ENCODE measurements around the gene PTPRM.

The PTPRM gene

GRCh38 chr18:8397034-8397433 is 829.9 kb downstream of the PTPRM start:
- DNase-seq (ENCODE audit: low spot score), result no peak

- DNase-seq (ENCODE audit: low spot score), result no peak
These were observed 832.0 kb downstream of the PTPRM start for GRCh38 chr18:8399138-8399537.

- DNase-seq (ENCODE audit: low spot score), result no peak
These were observed 833.2 kb downstream of the PTPRM start for GRCh38 chr18:8400193-8400752.

GRCh38 chr18:8400825-8401224 is 833.7 kb downstream of the PTPRM start:
- DNase-seq (ENCODE audit: low spot score), result no peak

GRCh38 chr18:8401606-8402005 is 834.5 kb downstream of the PTPRM start:
- no peak for DNase-seq (ENCODE audit: low spot score)

- no peak for DNase-seq (ENCODE audit: low spot score)
These were observed 835.1 kb downstream of the PTPRM start for GRCh38 chr18:8402237-8402636.

- DNase-seq (ENCODE audit: low spot score), result no peak
These were observed 836.6 kb downstream of the PTPRM start for GRCh38 chr18:8403713-8404112.

GRCh38 chr18:8406186-8406867 is 839.2 kb downstream of the PTPRM start:
- DNase-seq (ENCODE audit: low spot score), result no peak

GRCh38 chr18:8406868-8407250 is 839.7 kb downstream of the PTPRM start:
- DNase-seq (ENCODE audit: low spot score), result no peak

GRCh38 chr18:8409151-8409550 is 842.0 kb downstream of the PTPRM start:
- DNase-seq (ENCODE audit: low spot score), result no peak

GRCh38 chr18:8411492-8411891 is 844.4 kb downstream of the PTPRM start:
- no peak for DNase-seq (ENCODE audit: low spot score)

GRCh38 chr18:8412117-8412516 is 845.0 kb downstream of the PTPRM start:
- DNase-seq (ENCODE audit: low spot score), result no peak

GRCh38 chr18:8413189-8413588 is 846.1 kb downstream of the PTPRM start:
- no peak for DNase-seq (ENCODE audit: low spot score)

- no peak for DNase-seq (ENCODE audit: low spot score)
These were observed 846.6 kb downstream of the PTPRM start for GRCh38 chr18:8413751-8414150.

- DNase-seq (ENCODE audit: low spot score), result peak; percentile 20
These were observed 849.3 kb downstream of the PTPRM start for GRCh38 chr18:8416212-8417019.

- no peak for DNase-seq (ENCODE audit: low spot score)
These were observed 855.3 kb downstream of the PTPRM start for GRCh38 chr18:8422391-8422790.

- DNase-seq (ENCODE audit: low spot score), result peak; percentile 72
These were observed 856.0 kb downstream of the PTPRM start for GRCh38 chr18:8423051-8423557.

- no peak for DNase-seq (ENCODE audit: low spot score)
These were observed 857.4 kb downstream of the PTPRM start for GRCh38 chr18:8424481-8424880.

- peak; percentile 82 for DNase-seq (ENCODE audit: low spot score)
These were observed 858.0 kb downstream of the PTPRM start for GRCh38 chr18:8424917-8425725.

GRCh38 chr18:8426401-8426800 is 859.3 kb downstream of the PTPRM start:
- DNase-seq (ENCODE audit: low spot score), result no peak

- no peak for DNase-seq (ENCODE audit: low spot score)
These were observed 860.2 kb downstream of the PTPRM start for GRCh38 chr18:8427339-8427738.

- no peak for DNase-seq (ENCODE audit: low spot score)
These were observed 861.8 kb downstream of the PTPRM start for GRCh38 chr18:8428951-8429350.
